ENCODE data around the gene NR6A1.

- TF ChIP-seq CTCF (IDR thresholded peaks at IDR 0.05) (no peak), POLR2A (IDR thresholded peaks at IDR 0.05) (no peak), EP300 (IDR thresholded peaks at IDR 0.05) (no peak)
These were observed 154.2 kb downstream of the NR6A1 start for GRCh38 chr9:124616961-124617360.
